DMS79 (cell line): ENCODE measurements around the gene IFI27L2.

Experiments used
- DNase-seq: peaks from one replicate; lab custom pipeline; 2025; lab: John Stamatoyannopoulos, UW

The IFI27L2 gene

GRCh38 chr14:94100847-94101246 is 28.6 kb downstream of the IFI27L2 start:
- no peak for DNase-seq

GRCh38 chr14:94099006-94099405 is 30.4 kb downstream of the IFI27L2 start:
- DNase-seq, result no peak

- DNase-seq, result no peak
Measured at GRCh38 chr14:94098326-94098992, 30.9 kb downstream of the IFI27L2 start.

GRCh38 chr14:94097091-94097490 is 32.3 kb downstream of the IFI27L2 start:
- DNase-seq, result peak; percentile 36

GRCh38 chr14:94093418-94093817 is 36.0 kb downstream of the IFI27L2 start:
- no peak for DNase-seq

DNA sequence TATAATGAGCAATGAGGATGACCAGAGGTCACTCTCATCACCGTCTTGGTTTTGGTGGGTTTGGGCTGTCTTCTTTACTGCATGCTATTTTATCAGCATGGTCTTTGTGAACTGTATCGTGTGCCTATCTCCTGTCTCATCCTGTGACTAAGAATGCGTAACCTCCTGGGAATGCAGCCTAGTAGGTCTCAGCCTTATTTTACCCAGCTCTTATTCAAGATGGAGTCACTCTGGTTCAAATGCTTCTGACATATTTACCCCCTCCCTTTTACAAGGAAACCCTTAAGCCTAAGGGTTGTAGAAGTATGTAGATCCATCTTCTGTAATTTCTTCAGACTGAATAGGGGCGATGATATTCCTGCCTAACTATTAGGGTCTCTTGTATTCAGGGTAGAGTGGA is 39.9 kb downstream of the IFI27L2 start:
- DNase-seq, result no peak

GRCh38 chr14:94088516-94088915 is 40.9 kb downstream of the IFI27L2 start:
- DNase-seq, result no peak

DNA sequence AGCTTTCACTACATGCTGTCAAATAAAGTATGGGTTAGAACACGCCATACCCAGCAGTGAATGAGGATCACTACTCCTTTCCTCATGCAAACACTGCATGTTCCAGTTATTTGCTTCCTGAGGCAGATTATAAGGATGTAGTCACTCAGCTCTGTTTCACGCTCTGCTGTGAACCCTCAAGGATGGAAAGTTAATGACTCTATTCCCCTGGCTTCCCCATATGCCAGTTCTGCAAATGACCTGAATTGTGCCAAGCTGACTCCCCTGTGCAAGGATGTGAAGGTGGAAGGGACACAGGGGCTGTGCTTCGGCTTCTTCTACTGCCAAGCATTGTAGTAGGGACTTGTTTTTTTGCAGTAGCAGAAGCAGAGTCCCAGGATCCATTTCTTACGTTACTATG is 41.5 kb downstream of the IFI27L2 start:
- DNase-seq, result no peak

GRCh38 chr14:94081386-94081820 is 48.0 kb downstream of the IFI27L2 start:
- peak; percentile 60 for DNase-seq

- DNase-seq, result peak; percentile 94
Measured at GRCh38 chr14:94080621-94081385, 48.6 kb downstream of the IFI27L2 start, which contains the start of the genes DDX24 and IFI27L1. Gene DDX24, minus strand, starts transcription at chr14:94081202. Its CDS starts 1,460 bp downstream, at chr14:94079742. Gene IFI27L1, plus strand, starts transcription at chr14:94081310. Its CDS starts 15,628 bp downstream, at chr14:94096938.

- DNase-seq, result no peak
Measured at GRCh38 chr14:94079891-94080620, 49.3 kb downstream of the IFI27L2 start.

GRCh38 chr14:94077823-94078222 is 51.6 kb downstream of the IFI27L2 start:
- DNase-seq, result no peak
